ENCODE data around the gene KRTAP5-10.
"Not testable (repeated sequence)": the region's sequence is repeated elsewhere in the genome, so short reads cannot be mapped to it uniquely, and the experiment has no call there.

The KRTAP5-10 gene

GRCh38 chr11:71537977-71538665, 27.2 kb upstream of the KRTAP5-10 start, which contains the start of gene KRTAP5-8:
Gene KRTAP5-8, plus strand, starts transcription at chr11:71538025. Its CDS starts 31 bp downstream, at chr11:71538056.
- not testable (repeated sequence) for H3K27me3 ChIP-seq (ENCODE audit: insufficient read depth, poor library complexity, severe bottlenecking)

GRCh38 chr11:71538666-71538990, 26.7 kb upstream of the KRTAP5-10 start:
- Histone ChIP-seq H3K27me3 (ENCODE audit: insufficient read depth, poor library complexity, severe bottlenecking) (no peaks in the 10 kb centered on the region), H3K27ac (replicated peaks) (no peak overlapping the region), H3K4me3 (replicated peaks; ENCODE audit: insufficient read depth, low read length) (no peak overlapping the region)
- TF ChIP-seq CTCF (IDR thresholded peaks at IDR 0.05; ENCODE audit: insufficient read depth, low read length) (no peak), REST (IDR thresholded peaks at IDR 0.05; ENCODE audit: insufficient replicate concordance, low read depth) (no peak), GABPA (IDR thresholded peaks at IDR 0.05; ENCODE audit: low read depth) (no peak), SPI1 (IDR thresholded peaks at IDR 0.05; ENCODE audit: borderline replicate concordance, low read depth) (no peak), POLR2AphosphoS5 (IDR thresholded peaks at IDR 0.05; ENCODE audit: low read depth) (no peak)
- no peak for DNase-seq (ENCODE audit: low read depth in 1 of 2, low spot score in 1 of 2)

More at GRCh38 chr11:71537977-71538665, 27.2 kb upstream of the KRTAP5-10 start, which contains the start of gene KRTAP5-8:
- H3K27ac ChIP-seq (replicated peaks); DNase-seq (ENCODE audit: low read depth in 1 of 2, low spot score in 1 of 2); H3K4me3 ChIP-seq (replicated peaks; ENCODE audit: insufficient read depth, low read length): not testable (repeated sequence)
- peak; percentile 57; the same call in 1 of the 2 replicates for TF ChIP-seq POLR2AphosphoS5 (IDR thresholded peaks at IDR 0.05; ENCODE audit: low read depth)

- TF ChIP-seq SPI1 (IDR thresholded peaks at IDR 0.05; ENCODE audit: borderline replicate concordance, low read depth) = no peak
- TF ChIP-seq CTCF (IDR thresholded peaks at IDR 0.05; ENCODE audit: insufficient read depth, low read length) = no peak
- no peak for TF ChIP-seq POLR2AphosphoS5 (IDR thresholded peaks at IDR 0.05; ENCODE audit: low read depth)
- TF ChIP-seq REST (IDR thresholded peaks at IDR 0.05; ENCODE audit: insufficient replicate concordance, low read depth) = no peak
- TF ChIP-seq GABPA (IDR thresholded peaks at IDR 0.05; ENCODE audit: low read depth) = no peak
- H3K27ac ChIP-seq (replicated peaks) = no peak overlapping the region
- H3K27me3 ChIP-seq (ENCODE audit: insufficient read depth, poor library complexity, severe bottlenecking) = no peaks in the 10 kb centered on the region
- no peak overlapping the region for H3K4me3 ChIP-seq (replicated peaks; ENCODE audit: insufficient read depth, low read length)
- no peak for DNase-seq (ENCODE audit: low read depth in 1 of 2, low spot score in 1 of 2)
Measured at GRCh38 chr11:71539017-71539416, 26.3 kb upstream of the KRTAP5-10 start.

- H3K27me3 ChIP-seq (ENCODE audit: insufficient read depth, poor library complexity, severe bottlenecking); H3K4me3 ChIP-seq (replicated peaks; ENCODE audit: insufficient read depth, low read length); DNase-seq (ENCODE audit: low read depth in 1 of 2, low spot score in 1 of 2); H3K27ac ChIP-seq (replicated peaks): not testable (repeated sequence)
Measured at GRCh38 chr11:71539971-71540370, 25.4 kb upstream of the KRTAP5-10 start.

GRCh38 chr11:71540521-71541304, 24.6 kb upstream of the KRTAP5-10 start:
- not testable (repeated sequence) for H3K27ac ChIP-seq (replicated peaks); H3K4me3 ChIP-seq (replicated peaks; ENCODE audit: insufficient read depth, low read length); H3K27me3 ChIP-seq (ENCODE audit: insufficient read depth, poor library complexity, severe bottlenecking); DNase-seq (ENCODE audit: low read depth in 1 of 2, low spot score in 1 of 2)
